WERI-Rb-1 (cell line): ENCODE measurements around the gene FCHSD1.

Source experiments
- DNase-seq: peaks from one replicate; pipeline ENCODE4 v3.0.0-alpha.2; 2020
- H3K27ac ChIP-seq: fragments of 250-450 bp; sonication (Bioruptor Pico); 2 replicates; pipeline ENCODE4 v1.5.1; 2020; ENCODE audit warnings: mild to moderate bottlenecking, moderate library complexity
- H3K27me3 ChIP-seq: fragments of 250-450 bp; sonication (Bioruptor Pico); 2 replicates; pipeline ENCODE4 v1.5.1; 2021; ENCODE audit warnings: mild to moderate bottlenecking, low read depth, moderate library complexity; ENCODE audit not compliant: insufficient read depth, severe bottlenecking
- H3K36me3 ChIP-seq: fragments of 250-450 bp; sonication (Bioruptor Pico); 2 replicates; pipeline ENCODE4 v1.5.1; 2020; ENCODE audit warnings: mild to moderate bottlenecking, moderate library complexity
- H3K4me3 ChIP-seq: 2 replicates; pipeline ENCODE4 v1.5.1; 2011; ENCODE audit warnings: low read depth, mild to moderate bottlenecking, control low read depth, low read length
- H3K9me3 ChIP-seq: fragments of 250-450 bp; sonication (Bioruptor Pico); 2 replicates; pipeline ENCODE4 v1.5.1; 2021; ENCODE audit warnings: mild to moderate bottlenecking, moderate library complexity; ENCODE audit not compliant: severe bottlenecking
- CTCF ChIP-seq: IDR thresholded peaks from 2 replicates; pipeline ENCODE4 v1.5.1; 2011; ENCODE audit warnings: low read depth, mild to moderate bottlenecking, control low read depth, inconsistent platforms, low read length

The FCHSD1 gene

GRCh38 chr5:141650851-141651727 is at the start of gene FCHSD1:
FCHSD1 (minus strand) TSS chr5:141651418; CDS start chr5:141651368, 50 bp downstream.
- Histone ChIP-seq H3K27ac (no peak within 1 kb of the TSS), H3K4me3 (no peak within 1 kb of the TSS), H3K36me3 (no peaks in the 10 kb centered on the region), H3K9me3 (no peaks in the 10 kb centered on the region), H3K27me3 (no peaks in the 10 kb centered on the region)
- TF ChIP-seq CTCF, result no peak
- no peak for DNase-seq

- TF ChIP-seq CTCF, result no peak
These were observed 46.4 kb upstream of the FCHSD1 start for GRCh38 chr5:141697586-141697985.

GRCh38 chr5:141696431-141696830 is 45.2 kb upstream of the FCHSD1 start:
- no peak overlapping the region for H3K27ac ChIP-seq
- no peaks in the 10 kb centered on the region for H3K9me3 ChIP-seq
- H3K36me3 ChIP-seq, result no peaks in the 10 kb centered on the region
- DNase-seq, result no peak
- H3K4me3 ChIP-seq, result no peak overlapping the region
- peaks cover 13% of the 10 kb centered on the region for H3K27me3 ChIP-seq
- TF ChIP-seq CTCF, result no peak

More at GRCh38 chr5:141697586-141697985, 46.4 kb upstream of the FCHSD1 start:
- no peak for DNase-seq
- Histone ChIP-seq H3K4me3 (no peak overlapping the region), H3K36me3 (no peaks in the 10 kb centered on the region), H3K9me3 (no peaks in the 10 kb centered on the region), H3K27ac (no peak overlapping the region), H3K27me3 (peaks cover 9% of the 10 kb centered on the region)

- H3K27ac ChIP-seq, result no peak overlapping the region
- TF ChIP-seq CTCF, result no peak
- H3K36me3 ChIP-seq, result no peaks in the 10 kb centered on the region
- peak; percentile 35 for DNase-seq
- no peaks in the 10 kb centered on the region for H3K9me3 ChIP-seq
- peaks cover 6% of the 10 kb centered on the region for H3K27me3 ChIP-seq
- H3K4me3 ChIP-seq, result no peak overlapping the region
These were observed 44.5 kb upstream of the FCHSD1 start for GRCh38 chr5:141695627-141696215.

GRCh38 chr5:141694479-141694878 is 43.3 kb upstream of the FCHSD1 start:
- Histone ChIP-seq H3K36me3 (no peaks in the 10 kb centered on the region), H3K9me3 (no peaks in the 10 kb centered on the region), H3K4me3 (no peak overlapping the region), H3K27ac (no peak overlapping the region), H3K27me3 (peaks cover 5% of the 10 kb centered on the region)
- no peak for DNase-seq
- TF ChIP-seq CTCF, result no peak
